Activated CD8-positive, alpha-beta T cell treated with anti-CD3 and anti-CD28 coated beads for 36 hours (primary cell): ENCODE measurements around the gene GPSM1. TPM values are rescaled to one million over a fixed set of nuclear protein-coding genes. Genes with fewer than 3 reads are reported as not detected.

Source experiments
- ATAC-seq: fragments of 200-7000 bp; cut with Tn5 transposase; one replicate; pipeline ENCODE4 v1.10.0; 2021; ENCODE audit warnings: mild to moderate bottlenecking, moderate library complexity
- CTCF ChIA-PET: fragments of 350-600 bp; sonication (Branson Sonifier 250); formaldehyde crosslinking; loops from one replicate; lab custom pipeline; 2021; ENCODE audit warnings: antibody characterized with exemption; lab: Charles Lee
- POLR2A ChIA-PET: fragments of 350-600 bp; sonication (Branson Sonifier 250); formaldehyde crosslinking; loops from one replicate; lab custom pipeline; 2021; ENCODE audit warnings: antibody characterized with exemption; lab: Charles Lee
- DNase-seq: peaks from one replicate; pipeline ENCODE4 v3.0.0-alpha.2; 2020
- H3K27ac Mint-ChIP-seq: one replicate; pipeline ENCODE4 v1.8.0; 2021; ENCODE audit warnings: mild to moderate bottlenecking, mixed read lengths
- H3K27me3 Mint-ChIP-seq: one replicate; pipeline ENCODE4 v1.8.0; 2021; ENCODE audit warnings: mixed read lengths
- H3K36me3 Mint-ChIP-seq: one replicate; pipeline ENCODE4 v1.8.0; 2021; ENCODE audit warnings: low read depth, mixed read lengths
- H3K4me1 Mint-ChIP-seq: one replicate; pipeline ENCODE4 v1.8.0; 2021; ENCODE audit warnings: low read depth, mixed read lengths
- H3K4me3 Mint-ChIP-seq: one replicate; pipeline ENCODE4 v1.8.0; 2021; ENCODE audit warnings: mild to moderate bottlenecking, moderate library complexity, mixed read lengths
- H3K9me3 Mint-ChIP-seq: one replicate; pipeline ENCODE4 v1.8.0; 2021; ENCODE audit warnings: mixed read lengths
- CTCF ChIP-seq: fragments of 200-600 bp; IDR thresholded peaks from one replicate; pipeline ENCODE4 v1.8.0; 2022; ENCODE audit warnings: antibody characterized with exemption, mild to moderate bottlenecking
- intact Hi-C: fragments of 100-400 bp; cut with micrococcal nuclease; formaldehyde crosslinking; loops from one replicate; pipeline ENCODE4 v1.10.0; 2022
- total RNA-seq, 2 experiments: library from RNA; stranded (reverse); gene quantifications; one replicate each; pipeline ENCODE4 v1.2.3, GENCODE V29; 2021

The GPSM1 gene
- total RNA-seq, 2 experiments from 2014 or later, result 8.8 to 10.0 TPM

GRCh38 chr9:136279471-136279870, 47.9 kb upstream of the GPSM1 start:
- no peak for TF ChIP-seq CTCF
- CTCF ChIA-PET, result interaction anchor here (1.1 to 1.6 kb wide), 2 partner anchors 13 to 109 kb away, joined by 4 to 6 read pairs; no protein-coding TSS in a partner anchor
- POLR2A ChIA-PET, result no interaction called here
- H3K36me3 Mint-ChIP-seq, result no peaks in the 10 kb centered on the region
- H3K4me1 Mint-ChIP-seq, result peaks cover 3% of the 10 kb centered on the region
- intact Hi-C loops, result no loop called here
- no peaks in the 10 kb centered on the region for H3K9me3 Mint-ChIP-seq
- DNase-seq (no peak), ATAC-seq (no peak)
- H3K27me3 Mint-ChIP-seq, result no peaks in the 10 kb centered on the region
- H3K4me3 Mint-ChIP-seq, result no peak overlapping the region
- no peak overlapping the region for H3K27ac Mint-ChIP-seq

DNA sequence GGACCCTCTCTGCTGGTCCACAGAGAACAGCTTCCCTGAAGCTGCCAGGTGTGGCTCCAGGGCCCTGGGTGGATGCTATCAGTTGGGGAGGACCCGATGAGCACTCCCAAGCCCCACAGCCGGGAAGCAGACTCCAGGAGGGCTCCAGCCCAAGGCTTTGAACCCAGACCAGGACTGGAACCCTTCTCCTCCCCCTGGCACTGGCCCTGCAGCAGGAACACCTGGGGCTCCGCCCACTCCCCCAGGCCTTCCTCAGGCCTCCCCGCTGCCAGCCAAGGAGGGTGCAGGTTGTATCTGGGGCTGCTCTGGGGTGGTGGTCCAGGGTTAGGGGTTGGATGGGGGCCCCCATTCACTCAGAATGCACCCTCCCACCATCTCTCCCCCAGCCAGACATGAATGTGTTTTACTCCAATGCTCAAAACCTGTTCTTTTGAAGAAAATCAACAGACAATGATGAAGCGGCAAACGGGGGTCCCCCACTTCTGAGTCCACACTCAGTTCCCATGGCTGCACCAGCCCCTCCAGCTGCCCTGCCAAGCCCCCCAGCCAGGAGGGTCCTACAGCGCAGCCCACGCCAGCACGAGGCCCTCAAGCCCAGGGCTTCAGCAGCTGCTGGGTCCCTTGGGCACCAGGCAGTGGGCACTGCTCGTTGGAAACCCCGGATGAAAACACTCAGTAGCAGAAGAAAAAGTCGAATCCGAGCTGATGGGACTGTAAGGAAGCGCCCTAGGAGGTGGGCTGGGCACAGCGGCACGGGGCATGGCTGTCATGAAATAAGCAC, 46.6 kb upstream of the GPSM1 start:
- CTCF ChIA-PET, result no interaction called here
- no peaks in the 10 kb centered on the region for H3K36me3 Mint-ChIP-seq
- intact Hi-C loops, result no loop called here
- no peak for ATAC-seq
- no peak overlapping the region for H3K4me3 Mint-ChIP-seq
- POLR2A ChIA-PET, result no interaction called here
- DNase-seq, result no peak
- no peaks in the 10 kb centered on the region for H3K27me3 Mint-ChIP-seq
- no peak overlapping the region for H3K27ac Mint-ChIP-seq
- peaks cover 3% of the 10 kb centered on the region for H3K4me1 Mint-ChIP-seq
- TF ChIP-seq CTCF, result no peak
- no peaks in the 10 kb centered on the region for H3K9me3 Mint-ChIP-seq

DNA sequence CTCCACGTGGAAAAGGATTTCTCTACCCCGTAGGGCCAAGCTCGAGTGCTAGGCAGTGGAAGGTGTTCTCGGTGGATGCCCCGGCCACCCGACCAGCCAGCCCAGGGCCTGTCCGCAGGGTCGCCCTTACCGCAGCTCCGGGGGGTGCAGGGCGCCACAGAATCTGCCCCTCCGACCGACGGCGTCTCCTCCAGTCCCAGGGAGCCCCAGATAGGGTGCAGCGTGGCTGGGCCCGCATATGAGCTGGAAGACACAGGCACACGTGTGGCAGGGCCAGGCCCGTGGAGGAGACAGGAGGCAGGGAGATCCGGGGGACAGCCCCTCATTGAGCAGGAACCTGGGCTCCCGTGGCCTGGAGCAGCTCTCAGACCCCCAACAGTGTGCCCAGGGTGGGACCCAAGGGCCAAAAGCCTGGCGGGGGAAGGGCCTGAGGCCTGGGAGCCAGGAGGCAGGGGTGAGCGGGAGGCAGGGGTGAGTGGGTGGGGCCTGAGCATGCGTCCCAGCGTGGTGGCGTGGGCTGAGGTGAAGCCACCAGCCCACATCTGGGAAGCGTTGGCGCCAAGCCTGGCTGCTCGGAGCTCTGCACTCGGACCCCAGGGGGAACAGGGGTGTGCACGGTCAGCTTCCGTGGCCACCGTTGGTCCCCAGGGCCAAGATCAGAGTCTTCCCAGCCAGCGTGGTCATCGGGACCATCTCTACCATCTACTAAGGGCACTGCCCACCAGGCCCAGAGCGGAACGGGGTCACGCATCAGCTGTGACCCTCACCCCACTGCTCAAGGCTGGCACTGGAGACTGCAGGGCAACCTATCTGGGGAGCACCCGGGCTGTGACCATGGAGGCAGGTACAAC, 45.7 kb upstream of the GPSM1 start:
- ATAC-seq, result no peak
- ChIA-PET POLR2A (no interaction called here), CTCF (interaction anchor here (1.2 kb wide), 1 partner anchor 102 kb away, joined by 3 read pairs; no protein-coding TSS in a partner anchor)
- H3K27ac Mint-ChIP-seq, result no peak overlapping the region
- intact Hi-C loops, result loop anchor here (2.0 kb wide), 1 partner anchor 111 kb away; no protein-coding TSS in a partner anchor
- no peaks in the 10 kb centered on the region for H3K27me3 Mint-ChIP-seq
- H3K4me1 Mint-ChIP-seq, result peaks cover 3% of the 10 kb centered on the region
- H3K36me3 Mint-ChIP-seq, result no peaks in the 10 kb centered on the region
- H3K9me3 Mint-ChIP-seq, result no peaks in the 10 kb centered on the region
- no peak for DNase-seq
- TF ChIP-seq CTCF, result no peak
- H3K4me3 Mint-ChIP-seq, result no peak overlapping the region

GRCh38 chr9:136282272-136282861, 45.0 kb upstream of the GPSM1 start:
- no peak for TF ChIP-seq CTCF
- no peaks in the 10 kb centered on the region for H3K9me3 Mint-ChIP-seq
- no peaks in the 10 kb centered on the region for H3K27me3 Mint-ChIP-seq
- ChIA-PET POLR2A (interaction anchor here (0.6 kb wide), 1 partner anchor 779 kb away, joined by 3 read pairs; no protein-coding TSS in a partner anchor), CTCF (interaction anchor here (1.2 to 1.5 kb wide), 3 partner anchors 14 to 102 kb away, joined by 3 to 12 read pairs (median 3); no protein-coding TSS in a partner anchor)
- intact Hi-C loops, result loop anchor here (2.0 kb wide), 1 partner anchor 112 kb away; no protein-coding TSS in a partner anchor
- H3K4me3 Mint-ChIP-seq, result no peak overlapping the region
- H3K36me3 Mint-ChIP-seq, result no peaks in the 10 kb centered on the region
- ATAC-seq (no peak), DNase-seq (peak; percentile 47)
- H3K4me1 Mint-ChIP-seq, result peaks cover 3% of the 10 kb centered on the region
- no peak overlapping the region for H3K27ac Mint-ChIP-seq
